Ovary (tissue), 9 donors: ENCODE measurements around the gene MAP2K5. TPM values are rescaled to one million over a fixed set of nuclear protein-coding genes. Genes with fewer than 3 reads are reported as not detected.

ENCODE experiments used
- DNase-seq, 5 donors: peaks; one replicate each; pipeline ENCODE4 v3.0.0-alpha.2; 2019 to 2020
- H3K27ac ChIP-seq, 2 donors: fragments of 200-600 bp; one replicate each; pipeline versions ENCODE4 v1.5.1 to v1.8.0; 2019 to 2022
- H3K27me3 ChIP-seq: fragments of 200-600 bp; one replicate; pipeline ENCODE4 v1.8.0; 2022
- H3K36me3 ChIP-seq: fragments of 200-600 bp; sonication (generic); one replicate; pipeline ENCODE4 v1.5.1; 2019
- H3K4me1 ChIP-seq: one replicate; pipeline ENCODE4 v1.8.1; 2013; ENCODE audit warnings: mild to moderate bottlenecking, moderate library complexity; ENCODE audit not compliant: insufficient read depth
- H3K4me3 ChIP-seq: fragments of 200-600 bp; sonication (generic); one replicate; pipeline ENCODE4 v1.5.1; 2017
- H3K9me3 ChIP-seq, 2 donors: fragments of 200-600 bp in 1 of 2; sonication (generic) in 1 of 2; one replicate each; pipeline versions ENCODE4 v1.5.1 to v1.8.1; 2013 to 2019; ENCODE audit warnings: mild to moderate bottlenecking in 1 of 2, moderate library complexity in 1 of 2
- EP300 ChIP-seq: sonication (generic); formaldehyde crosslinking; IDR thresholded peaks from one replicate; pipeline ENCODE4 v1.6.1; 2017; ENCODE audit warnings: antibody characterized with exemption
- POLR2A ChIP-seq: fragments of 450-650 bp; IDR thresholded peaks from one replicate; pipeline ENCODE4 v1.6.1; 2017; ENCODE audit warnings: antibody characterized with exemption, mild to moderate bottlenecking, moderate library complexity
- WGBS, 3 donors: extraction: QIAGEN DNeasy Blood & Tissue Kit in 1 of 3; methylation state at CpG; one replicate each; pipeline versions ENCODE4 v1.1.5 to v1.1.7; 2013 to 2017; 5-methylcytosine and 5-hydroxymethylcytosine counted together
- intact Hi-C, 4 donors: fragments of 100-400 bp; cut with DNase I; formaldehyde crosslinking; loops; one replicate each; pipeline versions ENCODE4 v1.11.0 to v1.15.1; 2022 to 2023
- polyA plus RNA-seq, 2 donors: library from polyadenylated mRNA; stranded (reverse); fragments of 200-250 nt in 1 of 2; fragments of 350-450 nt in 1 of 2; fragmentation: Illumina TruSeq in 1 of 2; extraction: RNeasy Lipid Tissue Mini Kit (QIAGEN cat#74804) in 1 of 2; gene quantifications; one replicate each; pipeline ENCODE4 v1.2.3, GENCODE V29; 2013 to 2014
- total RNA-seq, 7 donors: library from RNA; depleted of rRNA in 2 of 7; stranded (reverse); fragments of >200 nt in 2 of 7; fragmentation: NEBNext Ultra II Directional in 3 of 7; extraction: Animal tissue kit (Norgen Biotek cat#: 25700) in 3 of 7; gene quantifications; one replicate each; pipeline versions ENCODE4 v1.1.0 to v1.2.4, GENCODE V29; 2016 to 2023
- TF ChIP-seq, protein P1 (sequence below), 3 donors: fragments of 450-650 bp in 2 of 3; fragments of 200-600 bp in 1 of 3; IDR thresholded peaks; one replicate each; pipeline versions ENCODE4 v1.5.1 to v1.8.0; 2016 to 2022; ENCODE audit warnings: antibody characterized with exemption in 3 of 3, mild to moderate bottlenecking in 1 of 3
- donor health status: DM: no; HTN: no; CAD: no; lungs with moderate emphysema.
- donor health status: DM: no; HTN: no; CAD: no.
- donor health status: Bipolar disorder and iron deficiency.
- donor health status: DM: yes; HTN: yes; CAD: no.
- donor health status: DM: no; HTN: no; CAD: no.
- donor health status: DM: yes; HTN: yes; CAD: no.

The MAP2K5 gene
- total and polyA plus RNA-seq, 9 donors, result 4.0 to 39.8 (median 23.2) TPM

DNA sequence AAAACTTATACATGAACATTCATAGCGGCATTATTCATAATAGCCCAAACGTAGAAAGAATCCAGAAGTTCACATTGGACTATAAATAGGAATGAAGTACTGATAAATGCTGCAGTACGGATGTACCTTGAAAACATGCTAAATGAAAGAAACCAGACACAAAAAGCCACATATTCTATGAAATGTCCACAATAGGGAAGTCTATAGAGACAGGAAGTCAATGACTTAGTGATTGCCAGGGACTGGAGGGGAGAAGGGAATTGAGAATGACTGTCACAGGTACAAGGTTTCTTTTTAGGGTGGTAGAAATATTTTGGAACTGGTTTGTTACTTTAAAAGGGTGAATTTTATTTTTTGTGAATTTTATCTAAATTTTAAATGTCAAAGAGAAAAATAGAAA, 211.4 kb downstream of the MAP2K5 start:
- WGBS, 3 donors, result 89 to 94% (median 90%) methylated on average over 3 of the region's 3 CpGs
- no peaks in the 10 kb centered on the region for H3K4me1 ChIP-seq
- no peak for DNase-seq

DNA sequence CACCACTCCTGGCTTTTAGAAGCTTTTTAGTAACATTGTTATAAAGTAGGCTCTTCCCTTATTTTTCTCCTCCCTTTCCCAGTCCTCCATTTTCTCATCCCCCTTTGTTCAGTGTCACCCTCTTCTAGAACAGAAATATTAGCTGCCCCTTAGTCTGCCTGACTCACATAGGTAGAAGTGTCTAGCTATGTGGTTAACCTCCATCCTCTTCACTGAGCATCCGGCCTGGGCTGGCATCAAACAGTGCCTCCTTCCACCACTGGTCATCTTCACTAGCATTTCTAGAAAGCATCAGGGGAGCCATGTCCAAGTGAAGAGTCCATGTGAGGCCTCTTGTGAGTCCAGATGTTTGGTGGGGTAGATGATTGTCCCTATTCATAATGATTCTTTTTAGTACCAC, 212.8 kb downstream of the MAP2K5 start:
- 88 to 100% (median 91%) methylated on average over 1 of the region's 1 CpG for WGBS, 3 donors
- intact Hi-C loops, result no loop called here
- H3K36me3 ChIP-seq, result no peaks in the 10 kb centered on the region
- no peaks in the 10 kb centered on the region for H3K4me1 ChIP-seq
- no peaks in the 10 kb centered on the region for H3K27me3 ChIP-seq
- no peaks in the 10 kb centered on the region for H3K9me3 ChIP-seq
- no peak for DNase-seq
- TF ChIP-seq POLR2A (no peak), EP300 (no peak)
- TF ChIP-seq, protein P1, sequence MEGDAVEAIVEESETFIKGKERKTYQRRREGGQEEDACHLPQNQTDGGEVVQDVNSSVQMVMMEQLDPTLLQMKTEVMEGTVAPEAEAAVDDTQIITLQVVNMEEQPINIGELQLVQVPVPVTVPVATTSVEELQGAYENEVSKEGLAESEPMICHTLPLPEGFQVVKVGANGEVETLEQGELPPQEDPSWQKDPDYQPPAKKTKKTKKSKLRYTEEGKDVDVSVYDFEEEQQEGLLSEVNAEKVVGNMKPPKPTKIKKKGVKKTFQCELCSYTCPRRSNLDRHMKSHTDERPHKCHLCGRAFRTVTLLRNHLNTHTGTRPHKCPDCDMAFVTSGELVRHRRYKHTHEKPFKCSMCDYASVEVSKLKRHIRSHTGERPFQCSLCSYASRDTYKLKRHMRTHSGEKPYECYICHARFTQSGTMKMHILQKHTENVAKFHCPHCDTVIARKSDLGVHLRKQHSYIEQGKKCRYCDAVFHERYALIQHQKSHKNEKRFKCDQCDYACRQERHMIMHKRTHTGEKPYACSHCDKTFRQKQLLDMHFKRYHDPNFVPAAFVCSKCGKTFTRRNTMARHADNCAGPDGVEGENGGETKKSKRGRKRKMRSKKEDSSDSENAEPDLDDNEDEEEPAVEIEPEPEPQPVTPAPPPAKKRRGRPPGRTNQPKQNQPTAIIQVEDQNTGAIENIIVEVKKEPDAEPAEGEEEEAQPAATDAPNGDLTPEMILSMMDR (IDR thresholded peaks at IDR 0.05), result no peak
- no peak overlapping the region for H3K27ac ChIP-seq
- no peak overlapping the region for H3K4me3 ChIP-seq

More for the DNA sequence above, 211.4 kb downstream of the MAP2K5 start:
- TF ChIP-seq, protein P1 (IDR thresholded peaks at IDR 0.05), result no peak
- intact Hi-C loops, result no loop called here
- Histone ChIP-seq H3K36me3 (no peaks in the 10 kb centered on the region), H3K9me3 (no peaks in the 10 kb centered on the region), H3K4me3 (no peak overlapping the region), H3K27me3 (no peaks in the 10 kb centered on the region), H3K27ac (no peak overlapping the region)

DNA sequence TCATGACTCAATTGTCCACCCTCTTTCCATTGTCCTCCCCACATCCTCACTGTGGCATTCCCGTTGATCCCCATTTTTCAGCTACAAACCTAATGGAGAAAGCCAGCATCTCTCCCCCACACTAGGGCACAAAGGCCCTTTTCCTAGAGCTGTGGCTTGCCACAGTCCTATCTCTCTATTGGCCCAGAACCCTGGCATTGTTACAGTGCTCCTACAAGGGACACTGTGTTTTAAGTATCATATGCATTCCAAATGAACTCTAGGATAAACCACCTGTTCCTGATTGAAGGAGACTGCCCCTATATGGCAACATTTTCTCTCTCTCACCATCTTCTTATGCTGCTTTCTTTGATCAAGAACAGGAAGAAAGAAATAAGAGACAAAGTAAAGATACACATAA, 213.4 kb downstream of the MAP2K5 start:
- TF ChIP-seq EP300 (no peak), POLR2A (no peak)
- TF ChIP-seq, protein P1 (IDR thresholded peaks at IDR 0.05), result no peak
- DNase-seq, result no peak
- intact Hi-C loops, result no loop called here
- no peaks in the 10 kb centered on the region for H3K27me3 ChIP-seq
- no peaks in the 10 kb centered on the region for H3K4me1 ChIP-seq
- WGBS, 3 donors, result 76 to 97% (median 96%) methylated on average over 1 of the region's 1 CpG
- no peaks in the 10 kb centered on the region for H3K9me3 ChIP-seq
- H3K36me3 ChIP-seq, result no peaks in the 10 kb centered on the region
- H3K4me3 ChIP-seq, result no peak overlapping the region
- no peak overlapping the region for H3K27ac ChIP-seq

DNA sequence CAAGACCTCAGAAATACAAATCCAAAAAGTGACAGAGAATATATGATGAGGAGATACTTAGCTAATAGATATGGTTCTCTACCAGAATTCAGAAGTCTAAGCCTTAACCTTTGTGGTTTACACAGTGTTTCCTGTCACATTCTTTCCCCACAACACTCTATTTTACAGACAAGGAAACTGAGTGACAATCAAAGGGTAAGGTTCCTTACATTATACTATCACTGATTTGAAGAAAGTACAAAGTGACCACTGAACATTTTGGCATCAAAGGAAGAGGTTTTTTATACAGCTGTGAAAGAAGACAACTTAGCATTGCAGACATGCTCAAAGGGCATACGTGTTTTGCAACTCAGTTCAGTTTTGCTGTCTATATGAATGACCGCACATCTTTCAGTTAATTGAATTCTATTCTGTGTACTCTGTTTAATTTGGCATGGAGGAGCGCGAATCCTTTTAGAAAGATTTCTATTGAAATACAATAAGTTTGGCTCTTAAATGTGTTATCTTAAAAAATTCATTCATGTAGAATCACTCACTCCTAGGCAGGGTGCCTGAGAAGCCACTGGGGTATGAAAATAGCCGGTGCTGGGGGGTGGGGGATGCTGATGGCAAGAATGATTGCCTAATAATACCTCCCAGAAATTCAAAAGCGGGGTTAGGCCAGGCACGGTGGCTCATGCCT, 216.3 kb downstream of the MAP2K5 start:
- WGBS, 3 donors, result 90 to 92% (median 92%) methylated on average over 7 of the region's 7 CpGs
- Histone ChIP-seq H3K27me3 (no peaks in the 10 kb centered on the region), H3K4me1 (no peaks in the 10 kb centered on the region), H3K9me3 (no peaks in the 10 kb centered on the region), H3K4me3 (no peak overlapping the region), H3K27ac (no peak overlapping the region), H3K36me3 (no peaks in the 10 kb centered on the region)
- TF ChIP-seq, protein P1 (IDR thresholded peaks at IDR 0.05), result no peak
- TF ChIP-seq POLR2A (no peak), EP300 (no peak)
- intact Hi-C loops, result no loop called here
- no peak for DNase-seq
